ENCODE data around the gene TBC1D3B. TPM values are rescaled to one million over a fixed set of nuclear protein-coding genes. Genes with fewer than 3 reads are reported as not detected.

The TBC1D3B gene
- total and polyA plus RNA-seq, 2 of the 13 experiments (the other 11 are each of a cell fraction or from before 2014, with no cell fraction given): 1.1 to 1.8 TPM

DNA sequence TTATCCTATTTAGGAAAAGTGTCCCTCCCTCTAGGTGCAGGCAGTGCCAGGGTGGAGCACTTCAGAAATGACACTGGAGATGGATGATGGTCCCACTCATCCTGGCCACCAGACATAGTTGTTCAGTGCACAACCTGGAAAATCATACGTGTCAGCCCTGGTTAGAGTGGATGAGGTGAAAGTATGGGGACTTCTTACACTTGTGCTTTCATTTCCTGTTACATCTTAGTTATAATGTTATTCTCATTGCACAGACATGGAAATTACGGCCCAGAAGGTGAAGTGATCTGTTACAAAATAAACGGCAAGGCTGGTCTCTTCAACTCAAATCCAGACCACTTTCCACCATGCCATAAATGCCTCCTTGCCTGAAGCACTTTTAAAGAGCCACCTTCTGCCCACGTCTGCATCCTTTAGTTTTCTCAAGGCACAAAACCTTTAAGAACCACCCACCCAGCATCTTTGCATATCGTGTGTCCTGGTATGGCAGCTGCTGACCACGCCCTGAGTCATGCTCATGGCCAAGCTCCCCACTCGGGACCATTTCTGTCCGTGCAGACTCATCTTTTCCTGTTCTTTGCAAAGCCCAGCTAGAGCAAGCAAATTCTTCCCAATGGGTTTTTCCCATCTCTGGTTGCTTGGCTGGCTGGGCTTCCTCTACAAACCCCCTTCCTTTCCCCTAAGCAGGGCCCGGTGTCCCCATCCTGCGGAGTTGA, 22.4 kb downstream of the TBC1D3B start:
- H3K36me3 ChIP-seq (replicated peaks in 1 of 2; ENCODE audit: control insufficient read depth in 1 of 2, insufficient read depth in 2 of 2, low read length in 2 of 2): no peaks in the 10 kb centered on the region
- no TSS peak for BruUV-seq (replicated peaks)
- H3K9ac ChIP-seq (ENCODE audit: insufficient read depth, low read depth, low read length): no peak overlapping the region
- in situ Hi-C loops (cut with HindIII; ENCODE audit: extremely low pct_ligation_motif_present, low pct_unique_long_range_greater_than_20kb) (no loop called here), intact Hi-C loops (cut with micrococcal nuclease; ENCODE audit: unreplicated experiment) (no loop called here)
- no peaks in the 10 kb centered on the region for H4K20me1 ChIP-seq (ENCODE audit: insufficient read depth, low read length)
- ChIA-PET POLR2A (no interaction called here), CTCF (ENCODE audit: low intra/inter-chr PET ratio, low total read pairs) (no interaction called here)
- ATAC-seq (no peak), DNase-seq (ENCODE audit: low spot score) (no peak), FAIRE-seq (no peak)
- no peak overlapping the region for H3K27ac ChIP-seq (ENCODE audit: extremely low read length, insufficient read depth, low read length)
- no peaks in the 10 kb centered on the region for H3K79me2 ChIP-seq (ENCODE audit: insufficient read depth, low read length)
- H3K9me3 ChIP-seq (ENCODE audit: low read length): no peaks in the 10 kb centered on the region
- 14% methylated on average over 10 of the region's 10 CpGs for WGBS (ENCODE audit: low lambda C conversion rate)
- no peak overlapping the region for H3K4me3 ChIP-seq (replicated peaks in 1 of 3; ENCODE audit: insufficient read depth in 1 of 3, low read depth in 2 of 3, low read length in 3 of 3)
- H2AFZ ChIP-seq (ENCODE audit: low read length): no peak overlapping the region
- TF ChIP-seq, protein P1, sequence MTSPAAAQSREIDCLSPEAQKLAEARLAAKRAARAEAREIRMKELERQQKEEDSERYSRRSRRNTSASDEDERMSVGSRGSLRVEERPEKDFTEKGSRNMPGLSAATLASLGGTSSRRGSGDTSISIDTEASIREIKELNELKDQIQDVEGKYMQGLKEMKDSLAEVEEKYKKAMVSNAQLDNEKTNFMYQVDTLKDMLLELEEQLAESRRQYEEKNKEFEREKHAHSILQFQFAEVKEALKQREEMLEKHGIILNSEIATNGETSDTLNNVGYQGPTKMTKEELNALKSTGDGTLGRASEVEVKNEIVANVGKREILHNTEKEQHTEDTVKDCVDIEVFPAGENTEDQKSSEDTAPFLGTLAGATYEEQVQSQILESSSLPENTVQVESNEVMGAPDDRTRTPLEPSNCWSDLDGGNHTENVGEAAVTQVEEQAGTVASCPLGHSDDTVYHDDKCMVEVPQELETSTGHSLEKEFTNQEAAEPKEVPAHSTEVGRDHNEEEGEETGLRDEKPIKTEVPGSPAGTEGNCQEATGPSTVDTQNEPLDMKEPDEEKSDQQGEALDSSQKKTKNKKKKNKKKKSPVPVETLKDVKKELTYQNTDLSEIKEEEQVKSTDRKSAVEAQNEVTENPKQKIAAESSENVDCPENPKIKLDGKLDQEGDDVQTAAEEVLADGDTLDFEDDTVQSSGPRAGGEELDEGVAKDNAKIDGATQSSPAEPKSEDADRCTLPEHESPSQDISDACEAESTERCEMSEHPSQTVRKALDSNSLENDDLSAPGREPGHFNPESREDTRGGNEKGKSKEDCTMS (CRISPR knock-in tag; conservative IDR thresholded peaks at IDR 0.05): no peak
- no peak for TF ChIP-seq KLF6 (CRISPR knock-in tag; IDR thresholded peaks at IDR 0.05)
- no peak for TF ChIP-seq CHCHD3 (CRISPR knock-in tag; IDR thresholded peaks at IDR 0.05)
- TF ChIP-seq, protein P2, sequence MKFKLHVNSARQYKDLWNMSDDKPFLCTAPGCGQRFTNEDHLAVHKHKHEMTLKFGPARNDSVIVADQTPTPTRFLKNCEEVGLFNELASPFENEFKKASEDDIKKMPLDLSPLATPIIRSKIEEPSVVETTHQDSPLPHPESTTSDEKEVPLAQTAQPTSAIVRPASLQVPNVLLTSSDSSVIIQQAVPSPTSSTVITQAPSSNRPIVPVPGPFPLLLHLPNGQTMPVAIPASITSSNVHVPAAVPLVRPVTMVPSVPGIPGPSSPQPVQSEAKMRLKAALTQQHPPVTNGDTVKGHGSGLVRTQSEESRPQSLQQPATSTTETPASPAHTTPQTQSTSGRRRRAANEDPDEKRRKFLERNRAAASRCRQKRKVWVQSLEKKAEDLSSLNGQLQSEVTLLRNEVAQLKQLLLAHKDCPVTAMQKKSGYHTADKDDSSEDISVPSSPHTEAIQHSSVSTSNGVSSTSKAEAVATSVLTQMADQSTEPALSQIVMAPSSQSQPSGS (CRISPR knock-in tag; IDR thresholded peaks at IDR 0.05): no peak
- TF ChIP-seq ZNF619 (CRISPR knock-in tag; IDR thresholded peaks at IDR 0.05): no peak
- TF ChIP-seq, protein P3, sequence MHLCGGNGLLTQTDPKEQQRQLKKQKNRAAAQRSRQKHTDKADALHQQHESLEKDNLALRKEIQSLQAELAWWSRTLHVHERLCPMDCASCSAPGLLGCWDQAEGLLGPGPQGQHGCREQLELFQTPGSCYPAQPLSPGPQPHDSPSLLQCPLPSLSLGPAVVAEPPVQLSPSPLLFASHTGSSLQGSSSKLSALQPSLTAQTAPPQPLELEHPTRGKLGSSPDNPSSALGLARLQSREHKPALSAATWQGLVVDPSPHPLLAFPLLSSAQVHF (CRISPR knock-in tag; IDR thresholded peaks at IDR 0.05): no peak
- TF ChIP-seq KAT2B (IDR thresholded peaks at IDR 0.05; ENCODE audit: borderline replicate concordance, low read depth, low read length): no peak
- no peak for TF ChIP-seq CENPT (CRISPR knock-in tag; IDR thresholded peaks at IDR 0.05; ENCODE audit: low read depth)
- TF ChIP-seq, protein P4, sequence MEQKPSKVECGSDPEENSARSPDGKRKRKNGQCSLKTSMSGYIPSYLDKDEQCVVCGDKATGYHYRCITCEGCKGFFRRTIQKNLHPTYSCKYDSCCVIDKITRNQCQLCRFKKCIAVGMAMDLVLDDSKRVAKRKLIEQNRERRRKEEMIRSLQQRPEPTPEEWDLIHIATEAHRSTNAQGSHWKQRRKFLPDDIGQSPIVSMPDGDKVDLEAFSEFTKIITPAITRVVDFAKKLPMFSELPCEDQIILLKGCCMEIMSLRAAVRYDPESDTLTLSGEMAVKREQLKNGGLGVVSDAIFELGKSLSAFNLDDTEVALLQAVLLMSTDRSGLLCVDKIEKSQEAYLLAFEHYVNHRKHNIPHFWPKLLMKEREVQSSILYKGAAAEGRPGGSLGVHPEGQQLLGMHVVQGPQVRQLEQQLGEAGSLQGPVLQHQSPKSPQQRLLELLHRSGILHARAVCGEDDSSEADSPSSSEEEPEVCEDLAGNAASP (CRISPR knock-in tag; IDR thresholded peaks at IDR 0.05; ENCODE audit: borderline replicate concordance): no peak
- no peak for TF ChIP-seq KDM5B (CRISPR knock-in tag; IDR thresholded peaks at IDR 0.05; ENCODE audit: borderline replicate concordance)
- TF ChIP-seq ZNF839 (CRISPR knock-in tag; IDR thresholded peaks at IDR 0.05; ENCODE audit: borderline replicate concordance): no peak
- no peak for TF ChIP-seq HES4 (CRISPR knock-in tag; IDR thresholded peaks at IDR 0.05; ENCODE audit: borderline replicate concordance)
- no peaks in the 10 kb centered on the region; a peak in 1 of 5 replicates for H3K27me3 ChIP-seq (ENCODE audit: control insufficient read depth in 1 of 2, insufficient read depth in 2 of 2, low read length in 2 of 2)
- no peak overlapping the region for H3K4me2 ChIP-seq (ENCODE audit: low read depth, low read length)
- H3K4me1 ChIP-seq (ENCODE audit: insufficient read depth, low read length): no peaks in the 10 kb centered on the region
